ENCODE results near the gene ABTB2.

DNA sequence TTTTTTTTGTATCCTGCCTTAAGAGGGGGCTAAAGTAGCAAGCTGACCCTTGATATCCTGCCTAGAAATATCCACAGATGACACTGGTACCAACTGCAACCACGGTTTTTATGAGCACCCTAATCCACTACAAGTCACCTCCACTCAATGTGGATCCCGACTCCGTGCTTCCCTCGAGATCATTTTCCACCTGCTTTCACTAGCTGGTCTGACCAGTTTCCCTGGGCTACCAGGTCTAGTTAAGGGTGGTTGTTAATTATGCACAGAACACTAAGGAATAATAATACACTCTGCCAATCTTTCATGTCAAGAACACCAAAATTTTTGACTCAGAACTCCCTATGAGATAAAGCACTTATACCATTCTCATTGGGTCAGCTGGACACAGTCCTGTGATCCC, 82.3 kb downstream of the ABTB2 start:
- TF ChIP-seq, protein P1, sequence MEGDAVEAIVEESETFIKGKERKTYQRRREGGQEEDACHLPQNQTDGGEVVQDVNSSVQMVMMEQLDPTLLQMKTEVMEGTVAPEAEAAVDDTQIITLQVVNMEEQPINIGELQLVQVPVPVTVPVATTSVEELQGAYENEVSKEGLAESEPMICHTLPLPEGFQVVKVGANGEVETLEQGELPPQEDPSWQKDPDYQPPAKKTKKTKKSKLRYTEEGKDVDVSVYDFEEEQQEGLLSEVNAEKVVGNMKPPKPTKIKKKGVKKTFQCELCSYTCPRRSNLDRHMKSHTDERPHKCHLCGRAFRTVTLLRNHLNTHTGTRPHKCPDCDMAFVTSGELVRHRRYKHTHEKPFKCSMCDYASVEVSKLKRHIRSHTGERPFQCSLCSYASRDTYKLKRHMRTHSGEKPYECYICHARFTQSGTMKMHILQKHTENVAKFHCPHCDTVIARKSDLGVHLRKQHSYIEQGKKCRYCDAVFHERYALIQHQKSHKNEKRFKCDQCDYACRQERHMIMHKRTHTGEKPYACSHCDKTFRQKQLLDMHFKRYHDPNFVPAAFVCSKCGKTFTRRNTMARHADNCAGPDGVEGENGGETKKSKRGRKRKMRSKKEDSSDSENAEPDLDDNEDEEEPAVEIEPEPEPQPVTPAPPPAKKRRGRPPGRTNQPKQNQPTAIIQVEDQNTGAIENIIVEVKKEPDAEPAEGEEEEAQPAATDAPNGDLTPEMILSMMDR (conservative IDR thresholded peaks at IDR 0.05 in 1 of 2, IDR thresholded peaks at IDR 0.05 in 1 of 2; ENCODE audit: low read depth in 1 of 2, low read length in 2 of 2), result no peak
- TF ChIP-seq EZH2 (IDR thresholded peaks at IDR 0.05; ENCODE audit: low read length, missing control alignments), result no peak
